Effector memory CD4-positive, alpha-beta T cell (primary cell): ENCODE measurements around the gene KIAA0232.

Experiments used
- DNase-seq, 3 donors: peaks; one replicate each; pipeline ENCODE4 v3.0.0-alpha.2; 2020
- H3K27ac ChIP-seq: 2 replicates; pipeline ENCODE4 v1.7.0; 2013; ENCODE audit warnings: mild to moderate bottlenecking, low read length, moderate library complexity; ENCODE audit not compliant: insufficient read depth, poor library complexity, severe bottlenecking
- H3K27me3 ChIP-seq: replicated peaks from 2 replicates; pipeline ENCODE4 v1.7.0; 2013; ENCODE audit warnings: mild to moderate bottlenecking, low read length; ENCODE audit not compliant: insufficient read depth, control insufficient read depth, poor library complexity, severe bottlenecking
- H3K36me3 ChIP-seq: 2 replicates; pipeline ENCODE4 v1.7.0; 2013; ENCODE audit warnings: mild to moderate bottlenecking, low read length, moderate library complexity; ENCODE audit not compliant: control insufficient read depth, insufficient read depth
- H3K4me1 ChIP-seq: 2 replicates; pipeline ENCODE4 v1.7.0; 2013; ENCODE audit warnings: low read length, mild to moderate bottlenecking; ENCODE audit not compliant: control insufficient read depth, insufficient read depth, poor library complexity, severe bottlenecking
- H3K4me3 ChIP-seq: 2 replicates; pipeline ENCODE4 v1.7.0; 2013; ENCODE audit warnings: low read length, low read depth, mild to moderate bottlenecking; ENCODE audit not compliant: insufficient read depth, poor library complexity, severe bottlenecking
- H3K9me3 ChIP-seq: 2 replicates; pipeline ENCODE4 v1.7.0; 2013; ENCODE audit warnings: mild to moderate bottlenecking, low read length, moderate library complexity; ENCODE audit not compliant: control insufficient read depth

KIAA0232 gene

DNA sequence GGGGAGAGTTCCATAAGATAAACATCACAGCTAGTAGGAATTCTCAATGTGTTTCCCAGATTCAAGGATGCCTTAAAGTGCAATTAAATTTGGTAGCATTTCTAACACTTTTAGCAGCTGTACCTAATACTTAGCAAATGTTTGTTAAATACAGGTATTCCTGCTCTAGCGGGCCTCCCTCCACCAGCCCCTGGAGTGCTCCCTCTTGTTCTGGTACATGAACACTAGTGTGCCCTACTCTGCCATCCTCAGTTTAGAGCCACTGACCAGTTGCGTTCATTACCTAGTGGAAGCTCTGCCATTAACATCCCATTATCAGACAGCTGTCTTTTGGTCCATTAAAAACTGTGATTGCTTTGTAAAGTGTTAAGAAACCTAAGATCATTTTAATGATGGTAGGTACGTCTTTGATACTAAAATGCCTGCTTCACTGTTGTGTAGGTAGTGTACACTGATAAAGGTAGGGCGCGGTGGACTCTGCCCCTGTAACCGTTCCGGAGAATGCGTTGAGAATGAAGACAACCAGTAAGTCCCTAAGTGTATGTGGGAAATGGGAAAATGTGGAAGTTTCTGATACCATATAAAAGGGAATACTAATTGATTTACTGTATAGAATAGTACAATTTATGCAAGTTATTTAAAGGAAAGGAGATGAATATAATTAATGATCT lies 21.7 kb downstream of the KIAA0232 start:
- no peak overlapping the region for H3K27ac ChIP-seq
- no peaks in the 10 kb centered on the region for H3K27me3 ChIP-seq
- H3K9me3 ChIP-seq = no peaks in the 10 kb centered on the region
- no peaks in the 10 kb centered on the region for H3K36me3 ChIP-seq
- no peaks in the 10 kb centered on the region for H3K4me1 ChIP-seq
- DNase-seq = no peak
- no peak overlapping the region for H3K4me3 ChIP-seq

DNA sequence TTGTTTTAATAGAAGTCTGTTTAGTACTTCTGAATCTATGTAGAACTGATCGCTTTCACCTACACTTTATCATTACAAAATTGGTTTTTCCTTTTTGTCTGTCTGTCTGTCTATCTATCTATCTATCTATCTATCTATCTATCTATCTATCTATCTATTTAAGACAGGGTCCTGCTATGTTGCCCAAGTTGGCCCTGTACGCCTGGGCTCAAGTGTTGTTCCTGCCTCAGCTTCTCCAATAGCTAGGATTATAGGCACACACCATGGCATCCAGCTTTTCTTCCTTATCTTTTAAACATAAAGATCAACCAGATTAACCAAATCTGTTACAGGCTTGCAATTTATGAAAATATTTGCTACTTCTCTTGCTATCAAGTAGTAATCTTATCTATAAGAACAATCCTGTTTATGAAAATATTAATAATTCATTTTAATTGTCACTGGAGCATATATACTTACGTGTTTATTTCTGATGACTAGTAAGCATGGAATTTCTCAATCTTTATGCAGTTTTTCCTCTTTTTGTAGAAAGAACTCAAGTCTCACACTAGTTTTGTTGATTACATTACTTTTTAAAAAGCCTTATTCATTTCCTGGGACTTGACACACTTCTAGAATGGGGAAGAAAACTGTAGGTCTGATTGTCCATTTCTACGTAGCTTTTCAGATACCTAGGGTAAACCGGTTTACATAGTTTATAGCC lies 24.5 kb downstream of the KIAA0232 start:
- H3K4me1 ChIP-seq = no peaks in the 10 kb centered on the region

DNA sequence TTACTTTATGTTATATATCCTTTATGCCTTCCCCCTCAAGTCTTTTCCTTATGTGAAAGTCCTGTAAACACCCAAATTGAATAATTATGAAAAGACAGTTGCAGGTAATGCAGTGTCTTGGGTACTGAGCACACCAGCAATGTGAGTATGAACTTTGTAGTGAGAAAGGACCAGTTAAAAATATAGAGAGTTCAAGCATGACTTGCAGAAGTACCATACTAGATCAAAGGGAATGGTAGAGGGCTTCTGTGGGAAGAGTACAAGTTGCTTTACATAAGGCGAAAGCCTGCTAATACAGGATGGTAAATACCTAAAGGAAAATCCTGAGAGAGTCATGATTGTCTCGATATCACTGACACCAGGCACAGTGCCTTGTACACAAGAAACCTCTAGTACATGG lies 25.7 kb downstream of the KIAA0232 start:
- no peaks in the 10 kb centered on the region for H3K27me3 ChIP-seq
- no peak for DNase-seq
- H3K36me3 ChIP-seq = no peaks in the 10 kb centered on the region
- no peak overlapping the region for H3K27ac ChIP-seq
- H3K4me1 ChIP-seq = no peaks in the 10 kb centered on the region
- H3K9me3 ChIP-seq = no peaks in the 10 kb centered on the region
- no peak overlapping the region for H3K4me3 ChIP-seq

More for the DNA sequence above, 24.5 kb downstream of the KIAA0232 start:
- Histone ChIP-seq H3K27me3 (no peaks in the 10 kb centered on the region), H3K36me3 (no peaks in the 10 kb centered on the region), H3K4me3 (no peak overlapping the region), H3K27ac (no peak overlapping the region), H3K9me3 (no peaks in the 10 kb centered on the region)
- DNase-seq = no peak

DNA sequence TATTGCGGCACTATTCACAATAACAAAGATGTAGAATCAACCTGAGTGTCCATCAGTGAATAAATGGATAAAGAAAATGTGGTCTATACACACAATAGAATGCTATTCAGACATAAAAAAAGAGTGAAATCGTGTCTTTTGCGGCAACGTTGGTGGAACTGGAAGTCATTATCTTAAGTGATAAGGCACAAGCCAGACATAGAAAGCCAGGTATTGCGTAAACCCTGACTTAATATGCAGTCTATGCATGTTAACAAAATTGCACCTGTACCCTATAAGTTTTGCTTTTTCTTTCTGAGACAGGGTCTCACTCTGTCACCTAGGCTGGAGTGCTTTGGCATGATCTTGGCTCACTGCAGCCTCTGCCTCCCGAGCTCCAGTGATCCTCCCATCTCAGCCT lies 28.6 kb downstream of the KIAA0232 start:
- DNase-seq = no peak
- Histone ChIP-seq H3K4me3 (no peak overlapping the region), H3K9me3 (no peaks in the 10 kb centered on the region), H3K27me3 (no peaks in the 10 kb centered on the region), H3K27ac (no peak overlapping the region), H3K36me3 (no peaks in the 10 kb centered on the region), H3K4me1 (no peaks in the 10 kb centered on the region)

DNA sequence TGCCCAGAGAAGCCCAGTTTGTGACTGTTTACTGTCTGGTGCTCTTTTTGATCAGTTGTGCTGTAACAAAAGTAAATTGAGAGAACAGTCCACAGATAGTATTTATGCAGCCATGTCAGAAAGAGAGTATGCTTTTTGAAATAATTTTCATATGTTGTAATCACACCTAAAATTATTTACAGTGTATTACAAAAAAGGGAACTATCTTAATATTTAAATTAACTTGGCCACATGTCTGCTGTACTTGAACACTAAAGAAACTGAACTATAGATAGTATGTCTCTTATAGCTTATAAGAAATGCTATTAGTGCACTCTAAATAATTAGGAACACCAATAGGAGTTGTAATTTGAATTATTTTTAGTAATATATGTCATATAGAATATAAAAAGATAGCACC lies 30.2 kb downstream of the KIAA0232 start:
- Histone ChIP-seq H3K36me3 (no peaks in the 10 kb centered on the region), H3K4me3 (no peak overlapping the region), H3K27ac (no peak overlapping the region), H3K4me1 (no peaks in the 10 kb centered on the region), H3K27me3 (no peaks in the 10 kb centered on the region), H3K9me3 (no peaks in the 10 kb centered on the region)
- DNase-seq = no peak

DNA sequence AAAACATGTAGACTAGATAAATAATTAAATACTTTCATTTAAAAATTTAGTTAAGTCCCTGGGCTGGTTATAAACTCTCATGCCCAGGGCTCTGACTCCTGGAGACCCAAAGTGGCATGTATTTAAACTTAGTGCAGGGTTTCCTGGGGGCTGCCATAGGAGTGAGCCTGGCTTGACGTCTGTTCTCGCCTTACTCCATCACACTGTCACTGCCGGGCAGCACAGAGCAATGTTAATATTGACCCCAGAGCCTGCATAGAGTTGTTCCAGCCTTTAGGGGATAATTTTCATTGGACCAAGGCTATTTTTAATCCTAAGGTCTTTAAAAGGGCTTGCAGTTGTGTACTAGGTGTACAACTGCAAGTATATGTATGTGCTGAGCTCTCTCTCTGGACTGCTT lies 31.2 kb downstream of the KIAA0232 start:
- H3K27me3 ChIP-seq = no peaks in the 10 kb centered on the region
- H3K9me3 ChIP-seq = no peaks in the 10 kb centered on the region
- H3K27ac ChIP-seq = no peak overlapping the region
- no peaks in the 10 kb centered on the region for H3K4me1 ChIP-seq
- no peak overlapping the region for H3K4me3 ChIP-seq
- no peak for DNase-seq
- no peaks in the 10 kb centered on the region for H3K36me3 ChIP-seq

DNA sequence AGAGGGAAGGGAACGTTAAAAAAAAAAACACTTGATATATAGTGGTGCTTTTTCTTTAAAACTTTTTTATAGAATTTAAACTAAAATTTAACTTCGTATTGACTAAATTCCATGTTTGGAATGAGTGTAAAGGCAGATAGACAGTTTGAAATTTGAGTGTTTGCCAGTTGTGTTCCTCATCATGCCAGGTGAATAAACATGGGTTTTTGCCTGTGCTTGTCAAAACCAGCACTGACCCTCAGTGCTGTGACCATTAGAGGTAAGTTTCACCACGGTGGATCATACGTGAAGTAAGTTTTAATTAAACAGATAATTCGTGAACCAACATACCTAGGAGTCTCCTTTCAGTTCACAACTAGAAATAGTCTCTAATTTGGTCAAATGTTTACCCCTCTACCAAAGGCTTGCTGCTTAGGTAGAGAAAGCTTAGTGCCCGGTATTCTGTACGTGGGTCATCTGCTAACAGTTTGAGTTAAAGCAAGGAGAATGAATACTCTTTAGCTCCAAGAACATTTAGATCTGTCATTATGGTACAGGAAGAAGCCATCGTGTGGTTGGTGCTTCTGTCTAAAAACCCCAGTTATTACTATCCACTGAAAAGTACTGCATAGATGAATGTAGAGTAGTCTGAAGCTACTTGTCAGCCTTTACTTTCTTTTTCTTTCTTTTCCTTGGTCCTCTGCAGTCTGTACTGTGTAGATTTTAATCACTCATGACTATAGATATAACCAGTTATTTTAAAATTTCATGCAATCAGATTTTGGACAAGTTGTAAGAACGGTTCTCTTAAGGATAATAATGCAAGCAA lies 32.7 kb downstream of the KIAA0232 start:
- Histone ChIP-seq H3K4me1 (no peaks in the 10 kb centered on the region), H3K9me3 (no peaks in the 10 kb centered on the region), H3K36me3 (no peaks in the 10 kb centered on the region), H3K27ac (no peak overlapping the region), H3K4me3 (no peak overlapping the region), H3K27me3 (no peaks in the 10 kb centered on the region)
- no peak for DNase-seq

DNA sequence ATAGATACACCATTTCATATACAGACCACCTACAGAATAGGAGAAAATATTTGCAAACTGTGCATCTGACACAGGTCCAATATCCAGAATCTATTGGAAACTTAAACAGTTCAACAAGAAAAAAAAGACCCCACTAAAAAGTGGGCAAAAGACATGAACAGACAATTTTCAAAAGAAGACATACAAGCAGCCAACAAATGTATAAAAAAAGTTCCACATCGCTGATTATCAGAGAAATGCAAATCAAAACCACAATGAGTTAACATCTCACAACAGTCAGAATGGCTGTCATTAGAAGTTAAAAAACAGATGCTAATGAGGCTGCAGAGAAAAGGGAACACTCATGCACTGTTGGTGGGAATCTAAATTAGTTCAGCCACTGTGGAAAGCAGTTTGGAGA lies 36.8 kb downstream of the KIAA0232 start:
- Histone ChIP-seq H3K4me3 (no peak overlapping the region), H3K27me3 (no peaks in the 10 kb centered on the region), H3K36me3 (peaks cover 3% of the 10 kb centered on the region), H3K9me3 (no peaks in the 10 kb centered on the region), H3K4me1 (no peaks in the 10 kb centered on the region), H3K27ac (no peak overlapping the region)
- no peak for DNase-seq

DNA sequence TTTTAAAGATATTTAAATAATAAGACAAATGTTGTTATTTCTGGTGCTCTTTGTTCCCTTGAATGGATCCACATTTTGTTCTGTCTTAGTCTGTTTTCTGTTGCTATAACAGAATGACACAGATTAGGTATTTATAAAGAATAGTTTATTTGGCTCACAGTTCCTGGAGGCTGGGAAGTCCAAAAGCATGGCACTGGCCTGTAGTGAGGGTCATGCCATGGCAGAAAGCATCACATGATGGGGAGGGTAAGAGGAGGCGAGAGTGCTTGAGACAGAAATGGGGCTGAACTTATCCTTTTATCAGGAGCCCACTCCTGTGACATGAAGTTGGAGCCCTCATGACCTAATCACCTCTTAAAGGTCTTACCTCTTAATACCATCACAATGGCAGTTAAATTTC lies 38.2 kb downstream of the KIAA0232 start:
- Histone ChIP-seq H3K4me1 (no peaks in the 10 kb centered on the region), H3K36me3 (peaks cover 14% of the 10 kb centered on the region), H3K27ac (no peak overlapping the region), H3K9me3 (no peaks in the 10 kb centered on the region), H3K27me3 (no peaks in the 10 kb centered on the region), H3K4me3 (no peak overlapping the region)
- no peak for DNase-seq

DNA sequence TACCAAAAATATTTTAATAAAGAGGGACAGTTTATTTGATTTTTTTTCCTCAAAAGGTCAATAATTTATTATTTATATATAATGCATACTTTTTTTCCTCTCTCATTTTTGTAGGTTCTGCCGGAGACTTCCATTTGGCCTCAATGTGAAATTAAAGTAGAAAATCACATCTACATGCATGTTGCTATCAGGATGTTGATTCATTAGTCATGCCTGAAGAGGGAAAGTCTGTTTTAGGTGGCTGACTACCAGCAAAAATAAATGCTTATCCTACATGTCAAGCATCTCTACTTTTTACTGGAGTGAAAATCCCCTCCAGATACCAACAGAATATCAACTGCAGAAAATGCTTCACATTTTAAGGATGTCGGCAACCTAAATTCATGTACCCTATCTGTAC lies 41.5 kb downstream of the KIAA0232 start:
- Histone ChIP-seq H3K4me3 (no peak overlapping the region), H3K27me3 (no peaks in the 10 kb centered on the region), H3K36me3 (peaks cover 22% of the 10 kb centered on the region), H3K4me1 (no peaks in the 10 kb centered on the region), H3K27ac (no peak overlapping the region), H3K9me3 (no peaks in the 10 kb centered on the region)
- no peak for DNase-seq
